KOPT-K1 (cell line): ENCODE measurements around the gene CNIH2.

Experiments
- H3K27ac ChIP-seq: fragments of 200-600 bp; sonication (generic); 2 replicates; pipeline ENCODE4 v1.5.1; 2016; ENCODE audit warnings: antibody characterized with exemption, mild to moderate bottlenecking, low read depth, low read length; ENCODE audit not compliant: poor library complexity, severe bottlenecking
- H3K36me3 ChIP-seq: fragments of 200-600 bp; sonication (generic); 2 replicates; pipeline ENCODE4 v1.5.1; 2017; ENCODE audit warnings: antibody characterized with exemption, mild to moderate bottlenecking, low read length, moderate library complexity; ENCODE audit not compliant: insufficient read depth
- H3K9me3 ChIP-seq: fragments of 200-600 bp; sonication (generic); 2 replicates; pipeline ENCODE4 v1.5.1; 2017; ENCODE audit warnings: antibody characterized with exemption, low read length, mild to moderate bottlenecking; ENCODE audit not compliant: insufficient read depth, poor library complexity, severe bottlenecking

CNIH2 gene

GRCh38 chr11:66329165-66329673 is 51.2 kb downstream of the CNIH2 start:
- no peaks in the 10 kb centered on the region for H3K9me3 ChIP-seq
- no peaks in the 10 kb centered on the region for H3K36me3 ChIP-seq
- no peak overlapping the region for H3K27ac ChIP-seq

- Histone ChIP-seq H3K36me3 (no peaks in the 10 kb centered on the region), H3K9me3 (no peaks in the 10 kb centered on the region), H3K27ac (no peak overlapping the region)
Observed at GRCh38 chr11:66330931-66331330, 53.0 kb downstream of the CNIH2 start.

- H3K9me3 ChIP-seq = no peaks in the 10 kb centered on the region
- peaks cover 5% of the 10 kb centered on the region; the same call in 1 of the 2 replicates for H3K36me3 ChIP-seq
- H3K27ac ChIP-seq = no peak overlapping the region
Observed at GRCh38 chr11:66331542-66332370, 53.8 kb downstream of the CNIH2 start.

- Histone ChIP-seq H3K36me3 (peaks cover 13% of the 10 kb centered on the region; the same call in 1 of the 2 replicates), H3K27ac (no peak overlapping the region), H3K9me3 (no peaks in the 10 kb centered on the region)
Observed at GRCh38 chr11:66332371-66333219, 54.6 kb downstream of the CNIH2 start.

GRCh38 chr11:66333220-66333877 is 55.4 kb downstream of the CNIH2 start:
- H3K36me3 ChIP-seq = peaks cover 21% of the 10 kb centered on the region; the same call in 1 of the 2 replicates
- no peak overlapping the region for H3K27ac ChIP-seq
- H3K9me3 ChIP-seq = no peaks in the 10 kb centered on the region
